GM19372 (cell line): Measurements from ENCODE around the gene SYAP1.
A peak's percentile ranks its signal among the peaks of the same experiment; 100 is the strongest.
"Not testable (repeated sequence)": the region's sequence is repeated elsewhere in the genome, so short reads cannot be mapped to it uniquely, and the experiment has no call there.

Experiments
- ATAC-seq: cut with Tn5 transposase; IDR thresholded peaks from one replicate; pipeline ENCODE4 v1.9.1; 2021; ENCODE audit warnings: mild to moderate bottlenecking, low read depth, moderate library complexity; ENCODE audit not compliant: unreplicated experiment

Gene SYAP1

DNA sequence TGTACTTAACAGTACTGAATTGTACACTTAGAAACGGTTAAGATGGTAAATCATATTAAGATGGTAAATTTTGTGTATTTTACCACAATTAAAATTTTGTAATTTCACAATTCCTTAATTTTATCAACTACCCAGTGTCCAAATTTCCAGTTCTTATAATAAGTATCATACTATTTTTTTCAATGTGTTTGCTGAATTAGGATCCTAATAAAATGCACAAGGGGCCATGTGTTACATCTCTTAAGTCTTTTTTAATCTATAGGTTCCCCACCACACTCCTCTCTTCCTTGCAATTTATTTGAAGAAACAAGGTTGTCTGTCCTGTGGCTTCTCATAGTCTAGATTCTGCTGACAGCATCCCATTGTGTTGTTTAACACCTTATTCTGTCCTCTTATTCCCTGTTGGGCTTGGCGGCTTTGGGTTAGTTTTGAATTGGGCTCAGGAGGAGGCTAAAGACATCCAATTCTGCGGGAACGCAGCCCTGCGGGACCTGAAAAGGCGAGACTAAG, 533 bp upstream of the SYAP1 start:
- ATAC-seq, result peak; percentile 36

- ATAC-seq, result no peak
Measured at GRCh38 chrX:16722481-16722880, 3.1 kb downstream of the SYAP1 start.

DNA sequence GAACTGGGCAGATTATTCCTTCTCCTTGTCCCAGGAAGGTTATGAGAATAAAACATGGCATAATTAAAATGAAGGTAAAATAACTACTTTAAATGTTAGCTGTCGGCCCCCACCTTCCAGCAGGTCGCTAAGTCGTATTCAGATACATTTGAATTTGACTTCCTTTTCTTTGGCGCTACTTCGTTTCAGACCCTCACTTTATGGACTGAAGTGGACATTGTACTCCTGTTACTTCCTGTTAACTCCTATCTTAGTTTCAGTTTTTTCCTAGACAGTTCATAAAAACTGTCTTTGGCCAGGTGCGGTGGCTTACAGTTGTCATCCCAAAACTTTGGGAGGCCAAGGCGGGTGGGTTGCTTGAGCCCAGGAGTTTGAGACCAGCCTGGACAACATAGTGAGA, 5.7 kb downstream of the SYAP1 start:
- ATAC-seq, result no peak

- ATAC-seq, result peak; percentile 83
Measured at GRCh38 chrX:16726347-16726988, 7.1 kb downstream of the SYAP1 start.

DNA sequence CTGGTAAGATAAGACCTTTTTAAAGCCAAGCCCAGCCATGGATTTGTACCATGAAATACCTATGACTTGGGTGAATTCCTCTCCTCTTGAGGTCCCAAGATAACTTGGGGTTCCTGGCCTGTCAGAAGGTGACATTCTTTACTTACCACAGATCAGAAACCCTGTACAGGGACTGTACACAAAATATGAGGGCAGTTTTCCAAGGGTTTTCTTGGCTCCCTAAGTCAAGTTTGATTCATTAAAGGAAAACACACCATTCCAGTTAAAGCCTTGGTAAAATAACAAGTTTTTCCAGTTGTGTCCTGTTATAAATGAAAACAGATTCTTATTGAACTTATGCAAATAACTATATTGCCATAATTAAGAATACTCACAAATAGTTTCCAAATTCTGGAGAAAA, 8.2 kb downstream of the SYAP1 start:
- ATAC-seq, result no peak

GRCh38 chrX:16730450-16730849, 11.0 kb downstream of the SYAP1 start:
- ATAC-seq, result no peak

GRCh38 chrX:16733013-16733412, 13.6 kb downstream of the SYAP1 start:
- ATAC-seq, result no peak

DNA sequence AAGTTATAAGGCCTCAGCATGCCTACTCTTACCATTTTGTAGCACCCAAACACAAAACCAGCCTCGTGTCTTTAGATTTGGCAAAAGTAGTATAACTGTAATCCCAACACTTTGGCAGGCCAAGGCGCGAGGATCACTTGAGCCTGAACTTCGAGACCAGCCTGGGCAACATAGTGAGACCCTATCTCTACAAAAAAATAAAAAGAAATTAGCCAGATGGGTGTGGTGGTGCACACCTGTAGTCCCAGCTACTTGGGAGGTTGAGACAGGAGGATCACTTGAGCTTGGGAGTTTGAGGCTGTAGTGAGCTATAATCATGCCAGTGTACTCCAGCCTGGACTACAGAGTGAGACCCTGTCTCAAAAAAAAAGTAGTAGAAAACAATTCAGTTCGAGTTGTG, 17.6 kb downstream of the SYAP1 start:
- ATAC-seq, result no peak

DNA sequence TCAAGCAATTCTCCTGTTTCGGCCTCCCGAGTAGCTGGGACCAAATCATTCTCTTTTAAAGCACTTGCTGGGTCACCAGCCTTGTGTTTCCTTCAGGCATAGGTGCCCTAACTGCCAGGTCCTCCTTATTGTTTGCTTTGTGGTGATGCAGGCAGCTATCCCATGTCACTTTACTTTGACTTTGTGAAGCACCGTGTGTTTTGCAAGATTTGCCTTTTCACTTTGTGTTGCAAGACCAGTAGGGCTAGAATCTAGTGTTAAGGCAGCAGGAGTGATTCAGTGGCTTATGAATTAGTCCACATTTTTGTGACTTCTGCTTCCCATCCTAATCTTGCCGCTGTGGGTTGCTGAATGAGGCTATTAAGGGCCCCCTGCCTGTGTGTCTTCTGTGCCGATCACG, 20.2 kb downstream of the SYAP1 start:
- no peak for ATAC-seq

- no peak for ATAC-seq
Measured at GRCh38 chrX:16743604-16744325, 24.4 kb downstream of the SYAP1 start.

- no peak for ATAC-seq
Measured at GRCh38 chrX:16745102-16745501, 25.7 kb downstream of the SYAP1 start.

DNA sequence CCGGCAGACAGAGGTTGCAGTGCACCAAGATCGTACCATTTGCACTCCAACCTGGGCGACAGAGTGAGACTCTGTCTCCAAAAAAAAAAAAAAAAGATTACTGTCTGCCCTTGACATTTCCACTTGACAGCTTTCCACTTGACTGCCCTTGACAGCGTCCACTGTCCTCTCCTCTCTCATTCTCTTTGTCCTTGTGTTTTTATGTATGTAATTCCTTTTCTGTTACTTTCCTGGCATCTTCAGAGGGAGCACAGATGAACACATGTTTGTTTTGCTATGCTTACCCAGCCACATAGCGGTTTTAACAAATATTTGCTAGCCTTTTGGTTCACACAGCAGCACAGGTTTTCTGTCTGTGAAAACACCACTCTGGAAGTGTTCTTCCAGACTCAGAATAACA, 26.2 kb downstream of the SYAP1 start:
- no peak for ATAC-seq

DNA sequence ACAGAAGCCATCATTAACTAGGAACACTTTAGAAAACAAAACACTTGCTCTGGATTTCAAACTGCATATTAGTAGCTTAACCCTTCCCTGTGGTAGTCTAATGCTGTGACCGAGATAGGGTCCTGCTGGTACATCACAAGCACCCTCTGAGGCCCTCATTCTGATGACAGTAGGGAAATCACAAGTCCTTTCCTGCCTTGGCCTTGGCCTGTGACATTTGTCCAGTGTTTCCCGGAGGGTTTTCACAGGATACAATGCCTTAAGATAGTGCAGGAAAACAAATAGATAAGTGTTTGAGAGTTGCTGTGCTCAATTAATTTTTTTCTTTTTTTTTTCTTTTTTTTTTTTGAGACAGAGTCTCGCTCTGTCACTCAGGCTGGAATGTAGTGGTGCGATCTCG, 29.0 kb downstream of the SYAP1 start:
- no peak for ATAC-seq

GRCh38 chrX:16750136-16750535, 30.7 kb downstream of the SYAP1 start:
- ATAC-seq, result no peak

GRCh38 chrX:16754019-16754418, 34.6 kb downstream of the SYAP1 start:
- ATAC-seq, result no peak

DNA sequence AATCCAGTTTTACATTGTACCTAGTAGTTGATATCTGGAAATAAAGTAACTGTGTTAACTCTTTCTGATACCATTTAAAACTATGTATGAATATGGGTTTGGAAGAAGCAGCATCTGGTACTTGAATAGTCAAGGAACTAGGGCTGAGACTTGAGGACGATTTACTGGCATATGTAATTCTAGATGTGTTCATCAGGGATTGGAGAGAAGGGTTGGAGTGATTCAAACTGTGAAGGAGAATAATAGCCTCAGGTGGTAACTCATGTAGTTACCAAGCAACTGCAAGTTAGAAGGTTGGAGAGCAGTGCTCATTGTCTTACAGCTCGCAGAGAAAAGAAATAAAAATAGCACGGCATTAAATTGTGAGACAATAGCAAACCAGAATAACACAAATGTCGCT, 37.3 kb downstream of the SYAP1 start:
- no peak for ATAC-seq

- ATAC-seq, result not testable (repeated sequence)
Measured at GRCh38 chrX:16761500-16761899, 42.1 kb downstream of the SYAP1 start.

DNA sequence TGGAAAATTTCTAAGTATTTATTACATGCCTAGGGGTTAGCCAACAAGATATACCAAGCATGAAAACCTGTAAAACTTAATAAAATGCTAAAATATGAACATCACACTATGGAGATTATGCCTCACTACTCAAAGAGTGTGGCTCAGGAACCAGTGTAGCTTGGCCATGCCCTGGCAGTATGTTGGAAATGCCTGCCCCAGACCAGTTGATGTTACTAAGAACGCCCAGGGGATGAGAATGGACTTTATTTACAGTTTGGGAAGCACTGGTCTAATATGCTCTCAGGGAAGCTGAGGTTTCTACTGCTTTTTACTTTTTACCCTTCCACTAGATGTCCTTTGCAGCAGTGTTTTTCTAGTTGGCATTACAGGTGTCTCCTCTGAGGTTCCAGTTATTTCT, 43.2 kb downstream of the SYAP1 start:
- ATAC-seq, result no peak

DNA sequence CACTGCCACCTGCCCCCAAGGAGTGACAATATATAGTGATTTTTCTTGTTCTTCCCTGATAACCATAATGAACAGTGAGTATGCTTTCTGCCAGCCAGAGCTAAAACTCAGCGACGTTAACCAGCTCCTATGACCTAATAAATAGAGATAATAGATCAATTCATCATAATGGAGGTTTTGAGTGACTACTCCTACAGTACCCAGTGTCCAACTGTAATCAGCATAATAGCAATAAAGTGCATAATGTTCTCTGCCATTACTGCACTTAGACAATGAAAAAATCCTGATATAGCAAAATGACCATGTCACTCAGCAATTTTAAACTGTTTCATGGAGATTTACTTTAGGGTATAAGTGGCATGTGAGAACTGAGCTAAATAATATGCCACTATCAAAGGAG, 46.2 kb downstream of the SYAP1 start:
- no peak for ATAC-seq

DNA sequence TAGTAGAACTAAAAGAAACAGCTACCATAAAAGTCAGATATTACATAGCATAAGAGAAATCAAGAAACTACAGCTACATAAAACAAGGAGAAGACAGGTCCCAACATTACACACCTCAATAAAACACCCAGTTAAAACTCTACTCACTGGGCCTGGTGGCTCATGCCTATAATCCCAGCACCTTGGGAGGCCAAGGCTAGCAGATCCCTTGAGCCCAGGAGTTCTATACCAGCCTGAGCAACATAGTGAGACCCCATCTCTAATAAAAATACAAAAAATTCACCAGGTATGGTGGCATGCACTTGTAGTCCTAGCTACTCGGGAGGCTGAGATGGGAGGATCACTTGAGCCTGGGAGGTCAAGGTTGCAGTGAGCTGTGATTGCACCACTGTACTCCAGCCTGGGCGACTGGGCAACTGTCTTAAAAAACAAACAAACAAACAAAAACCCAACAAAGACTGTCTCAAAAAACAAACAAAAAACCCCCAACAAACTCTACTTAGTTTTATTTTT, 51.6 kb downstream of the SYAP1 start:
- no peak for ATAC-seq

GRCh38 chrX:16771483-16772398, 52.3 kb downstream of the SYAP1 start:
- ATAC-seq, result no peak
